GM18520 (cell line): ENCODE data around the gene DUSP14.
"Not testable (repeated sequence)": the region's sequence is repeated elsewhere in the genome, so short reads cannot be mapped to it uniquely, and the experiment has no call there.

Experiments used
- ATAC-seq: cut with Tn5 transposase; IDR thresholded peaks from one replicate; pipeline ENCODE4 v1.9.1; 2021; ENCODE audit not compliant: unreplicated experiment

DUSP14 gene

GRCh38 chr17:37483311-37484039 is 6.2 kb upstream of the DUSP14 start:
- ATAC-seq: no peak

- ATAC-seq: no peak
Measured at GRCh38 chr17:37485938-37486570, 3.6 kb upstream of the DUSP14 start.

GRCh38 chr17:37488009-37488604 is 1.6 kb upstream of the DUSP14 start:
- no peak for ATAC-seq

GRCh38 chr17:37488607-37489196 is 989 bp upstream of the DUSP14 start:
- ATAC-seq: no peak

- peak; percentile 29 for ATAC-seq
Measured at GRCh38 chr17:37490022-37490587, 414 bp downstream of the DUSP14 start.

GRCh38 chr17:37490638-37491614 is 1.2 kb downstream of the DUSP14 start:
- ATAC-seq: no peak

GRCh38 chr17:37492167-37492566 is 2.5 kb downstream of the DUSP14 start:
- ATAC-seq: no peak

- ATAC-seq: no peak
Measured at GRCh38 chr17:37493249-37494027, 3.7 kb downstream of the DUSP14 start.

- ATAC-seq: no peak
Measured at GRCh38 chr17:37494401-37494831, 4.7 kb downstream of the DUSP14 start.

- ATAC-seq: no peak
Measured at GRCh38 chr17:37494971-37495370, 5.3 kb downstream of the DUSP14 start.

- no peak for ATAC-seq
Measured at GRCh38 chr17:37500378-37500777, 10.7 kb downstream of the DUSP14 start.

GRCh38 chr17:37502009-37502936 is 12.6 kb downstream of the DUSP14 start:
- ATAC-seq: no peak

GRCh38 chr17:37503148-37503547 is 13.5 kb downstream of the DUSP14 start:
- no peak for ATAC-seq

GRCh38 chr17:37505333-37505732 is 15.6 kb downstream of the DUSP14 start:
- no peak for ATAC-seq

GRCh38 chr17:37506678-37507077 is 17.0 kb downstream of the DUSP14 start:
- no peak for ATAC-seq

GRCh38 chr17:37507111-37507510 is 17.4 kb downstream of the DUSP14 start:
- ATAC-seq: no peak

- no peak for ATAC-seq
Measured at GRCh38 chr17:37510056-37510455, 20.4 kb downstream of the DUSP14 start.

- ATAC-seq: not testable (repeated sequence)
Measured at GRCh38 chr17:37511642-37512041, 22.0 kb downstream of the DUSP14 start.
